Astrocyte (in vitro differentiated cells and primary cell): ENCODE measurements around the gene SLC25A48. TPM values are rescaled to one million over a fixed set of nuclear protein-coding genes. Genes with fewer than 3 reads are reported as not detected.

Experiments
- DNase-seq: peaks from one replicate; pipeline ENCODE4 v3.0.0-alpha.2; 2010; ENCODE audit warnings: low read depth
- FAIRE-seq: peaks from 2 replicates; lab custom pipeline; 2011; peaks lifted over from hg19 to GRCh38; lab: Jason Lieb, UNC
- H2AFZ ChIP-seq: 2 replicates; pipeline ENCODE4 v1.6.0; 2012; ENCODE audit warnings: low read depth, low read length, inconsistent platforms
- H3K27ac ChIP-seq: 2 replicates; pipeline ENCODE4 v1.5.1; 2011; ENCODE audit warnings: low read depth, low read length, inconsistent platforms
- H3K27me3 ChIP-seq: 2 replicates; pipeline ENCODE4 v1.6.0; 2011; ENCODE audit warnings: low read length, inconsistent platforms; ENCODE audit not compliant: insufficient read depth
- H3K36me3 ChIP-seq: 2 replicates; pipeline ENCODE4 v1.5.1; 2011; ENCODE audit warnings: low read length, inconsistent platforms; ENCODE audit not compliant: insufficient read depth
- H3K4me1 ChIP-seq: 2 replicates; pipeline ENCODE4 v1.5.1; 2011; ENCODE audit warnings: low read length, inconsistent platforms; ENCODE audit not compliant: insufficient read depth
- H3K4me2 ChIP-seq: 2 replicates; pipeline ENCODE4 v1.6.0; 2012; ENCODE audit warnings: low read length, inconsistent platforms
- H3K4me3 ChIP-seq: 2 replicates; pipeline ENCODE4 v1.5.1; 2011; ENCODE audit warnings: low read depth, mild to moderate bottlenecking, low read length, inconsistent platforms; ENCODE audit not compliant: insufficient read depth
- H3K79me2 ChIP-seq: 2 replicates; pipeline ENCODE4 v1.6.0; 2012; ENCODE audit warnings: mild to moderate bottlenecking, low read length, inconsistent platforms; ENCODE audit not compliant: insufficient read depth
- H3K9ac ChIP-seq: 2 replicates; pipeline ENCODE4 v1.6.0; 2012; ENCODE audit warnings: mild to moderate bottlenecking, low read length, inconsistent platforms
- H3K9me3 ChIP-seq: 2 replicates; pipeline ENCODE4 v1.5.1; 2012; ENCODE audit warnings: low read depth, mild to moderate bottlenecking, low read length, inconsistent platforms; ENCODE audit not compliant: insufficient read depth
- H4K20me1 ChIP-seq: 2 replicates; pipeline ENCODE4 v1.6.0; 2012; ENCODE audit warnings: low read length, inconsistent platforms; ENCODE audit not compliant: insufficient read depth
- H3K27ac Mint-ChIP-seq: one replicate; pipeline ENCODE4 v1.8.0; 2021; ENCODE audit warnings: mild to moderate bottlenecking, mixed read lengths; ENCODE audit not compliant: unreplicated experiment
- H3K27me3 Mint-ChIP-seq: one replicate; pipeline ENCODE4 v1.8.0; 2021; ENCODE audit warnings: low read depth, mixed read lengths; ENCODE audit not compliant: unreplicated experiment
- H3K36me3 Mint-ChIP-seq: one replicate; pipeline ENCODE4 v1.8.0; 2021; ENCODE audit warnings: low read depth, mixed read lengths; ENCODE audit not compliant: unreplicated experiment
- H3K4me1 Mint-ChIP-seq: one replicate; pipeline ENCODE4 v1.8.0; 2021; ENCODE audit warnings: low read depth, mixed read lengths; ENCODE audit not compliant: unreplicated experiment
- H3K4me3 Mint-ChIP-seq: one replicate; pipeline ENCODE4 v1.8.0; 2021; ENCODE audit warnings: mild to moderate bottlenecking, moderate library complexity, mixed read lengths; ENCODE audit not compliant: unreplicated experiment
- H3K9me3 Mint-ChIP-seq: one replicate; pipeline ENCODE4 v1.8.0; 2021; ENCODE audit warnings: mild to moderate bottlenecking, mixed read lengths; ENCODE audit not compliant: unreplicated experiment
- CTCF ChIP-seq: IDR thresholded peaks from 2 replicates; pipeline ENCODE4 v1.5.1; 2011; ENCODE audit warnings: low read depth, mild to moderate bottlenecking, inconsistent platforms, low read length, moderate library complexity; ENCODE audit not compliant: insufficient read depth
- EZH2 ChIP-seq: IDR thresholded peaks from 2 replicates; pipeline ENCODE4 v1.6.1; 2012; ENCODE audit warnings: mild to moderate bottlenecking, low read length, inconsistent platforms; ENCODE audit not compliant: insufficient read depth
- total RNA-seq: library from RNA; stranded (reverse); gene quantifications from 2 replicates; pipeline ENCODE4 v1.2.1, GENCODE V29; 2021

SLC25A48 gene
- total RNA-seq, 1 donor from 2014 or later: not detected

DNA sequence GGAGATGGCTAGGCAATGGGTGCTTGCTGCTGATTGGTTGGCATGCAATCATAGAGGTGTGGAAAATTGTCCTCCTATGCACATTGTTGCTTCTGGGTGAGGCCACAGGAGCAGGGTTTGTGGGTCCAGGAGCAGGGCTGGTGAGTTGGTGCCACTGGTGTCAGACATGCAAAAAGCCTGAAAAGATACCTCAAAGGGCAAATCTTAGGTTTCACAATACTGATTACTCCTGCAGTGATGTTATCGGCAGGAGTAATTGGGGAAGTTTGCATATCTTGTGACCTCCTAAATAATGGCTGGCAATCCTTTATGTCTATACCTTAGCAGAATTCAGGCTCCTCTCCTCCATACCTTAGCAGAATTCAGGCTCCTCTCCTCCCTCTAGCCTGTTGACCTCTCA is 25.2 kb downstream of the SLC25A48 start:
- Histone ChIP-seq H3K9ac (no peak overlapping the region), H2AFZ (no peak overlapping the region), H3K4me1 (no peaks in the 10 kb centered on the region), H3K4me3 (no peak overlapping the region), H3K79me2 (no peaks in the 10 kb centered on the region), H3K9me3 (no peaks in the 10 kb centered on the region), H3K4me2 (no peak overlapping the region), H3K27me3 (peaks cover 12% of the 10 kb centered on the region), H4K20me1 (no peaks in the 10 kb centered on the region), H3K36me3 (no peaks in the 10 kb centered on the region), H3K27ac (no peak overlapping the region)
- Mint-ChIP-seq H3K4me3 (no peak overlapping the region), H3K4me1 (no peaks in the 10 kb centered on the region), H3K36me3 (no peaks in the 10 kb centered on the region), H3K27me3 (peaks cover 70% of the 10 kb centered on the region), H3K27ac (no peak overlapping the region), H3K9me3 (peaks cover 11% of the 10 kb centered on the region)
- TF ChIP-seq EZH2 (no peak), CTCF (no peak)
- DNase-seq (no peak), FAIRE-seq (no peak)

DNA sequence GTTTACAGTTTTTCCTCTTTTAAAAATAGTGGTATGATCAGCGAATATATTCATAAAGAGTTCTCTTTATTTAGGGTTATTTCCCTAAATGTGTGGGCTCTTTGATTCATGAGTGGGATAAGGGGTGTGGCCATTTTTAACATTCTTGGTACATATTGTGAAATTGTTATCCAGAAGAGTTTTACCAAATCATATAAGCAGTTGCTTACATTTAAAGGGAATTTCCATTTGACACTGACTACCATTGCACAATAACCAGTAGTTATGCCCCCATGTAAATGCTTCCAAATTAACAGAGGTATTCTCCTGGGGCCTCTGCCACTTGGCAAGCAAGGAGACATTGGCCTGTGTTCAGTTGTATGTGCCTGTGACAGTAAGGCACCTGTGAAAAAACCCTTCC is 27.2 kb downstream of the SLC25A48 start:
- no peak for FAIRE-seq
- no peak for DNase-seq
- H3K9ac ChIP-seq: no peak overlapping the region
- no peak overlapping the region for H3K4me2 ChIP-seq
- Mint-ChIP-seq H3K36me3 (no peaks in the 10 kb centered on the region), H3K4me1 (no peaks in the 10 kb centered on the region), H3K4me3 (no peak overlapping the region), H3K9me3 (peaks cover 7% of the 10 kb centered on the region), H3K27ac (no peak overlapping the region), H3K27me3 (peaks cover 53% of the 10 kb centered on the region)
- H3K27me3 ChIP-seq: peaks cover 12% of the 10 kb centered on the region
- H2AFZ ChIP-seq: no peak overlapping the region
- no peaks in the 10 kb centered on the region for H3K36me3 ChIP-seq
- no peaks in the 10 kb centered on the region for H3K9me3 ChIP-seq
- H3K79me2 ChIP-seq: no peaks in the 10 kb centered on the region
- no peak overlapping the region for H3K27ac ChIP-seq
- H3K4me3 ChIP-seq: no peak overlapping the region
- H3K4me1 ChIP-seq: no peaks in the 10 kb centered on the region
- TF ChIP-seq CTCF (no peak), EZH2 (no peak)
- H4K20me1 ChIP-seq: no peaks in the 10 kb centered on the region

- DNase-seq: no peak
These were observed 27.6 kb downstream of the SLC25A48 start for GRCh38 chr5:135862086-135862485.

More at GRCh38 chr5:135862086-135862485, 27.6 kb downstream of the SLC25A48 start:
- Histone ChIP-seq H3K9ac (no peak overlapping the region), H3K79me2 (no peaks in the 10 kb centered on the region), H3K9me3 (no peaks in the 10 kb centered on the region), H3K27me3 (peaks cover 12% of the 10 kb centered on the region), H3K27ac (no peak overlapping the region), H3K36me3 (no peaks in the 10 kb centered on the region), H3K4me2 (no peak overlapping the region), H3K4me3 (no peak overlapping the region), H2AFZ (no peak overlapping the region), H3K4me1 (no peaks in the 10 kb centered on the region), H4K20me1 (no peaks in the 10 kb centered on the region)
- Mint-ChIP-seq H3K27ac (no peak overlapping the region), H3K27me3 (peaks cover 49% of the 10 kb centered on the region), H3K36me3 (no peaks in the 10 kb centered on the region), H3K4me3 (no peak overlapping the region), H3K4me1 (no peaks in the 10 kb centered on the region), H3K9me3 (peaks cover 7% of the 10 kb centered on the region)
- FAIRE-seq: no peak
- no peak for TF ChIP-seq EZH2
